Upper lobe of left lung (tissue), 6 donors: ENCODE data around the gene UBE2L3. TPM values are rescaled to one million over a fixed set of nuclear protein-coding genes. Genes with fewer than 3 reads are reported as not detected.

Source experiments
- ATAC-seq, 2 donors: fragments of 200-7000 bp; cut with Tn5 transposase; one replicate each; pipeline ENCODE4 v1.9.1; 2022; ENCODE audit warnings: mild to moderate bottlenecking in 2 of 2, moderate library complexity in 2 of 2; ENCODE audit not compliant: low FRiP score in 2 of 2
- DNase-seq, 2 donors: peaks; one replicate each; pipeline ENCODE4 v3.0.0-alpha.2; 2019 to 2020
- H3K27ac ChIP-seq, 4 donors: fragments of 200-600 bp; sonication (generic); one replicate each; pipeline ENCODE4 v1.5.1; 2016 to 2019
- H3K27me3 ChIP-seq, 4 donors: fragments of 200-600 bp; sonication (generic); one replicate each; pipeline ENCODE4 v1.5.1; 2017 to 2019
- H3K36me3 ChIP-seq, 4 donors: fragments of 200-600 bp; sonication (generic); one replicate each; pipeline ENCODE4 v1.5.1; 2016 to 2019
- H3K4me1 ChIP-seq, 4 donors: fragments of 200-600 bp; sonication (generic); one replicate each; pipeline ENCODE4 v1.5.1; 2018 to 2019
- H3K4me3 ChIP-seq, 4 donors: fragments of 200-600 bp; sonication (generic); one replicate each; pipeline ENCODE4 v1.5.1; 2017 to 2019; ENCODE audit warnings: mild to moderate bottlenecking in 2 of 4, moderate library complexity in 1 of 4
- H3K9me3 ChIP-seq, 4 donors: fragments of 200-600 bp; sonication (generic); one replicate each; pipeline ENCODE4 v1.5.1; 2018 to 2019
- EP300 ChIP-seq, 4 donors: sonication (generic); formaldehyde crosslinking; IDR thresholded peaks; one replicate each; pipeline ENCODE4 v1.5.1; 2017; ENCODE audit warnings: antibody characterized with exemption in 4 of 4, control low read depth in 2 of 4
- POLR2A ChIP-seq, 4 donors: fragments of 450-650 bp; IDR thresholded peaks; one replicate each; pipeline ENCODE4 v1.5.1; 2016 to 2017; ENCODE audit warnings: antibody characterized with exemption in 4 of 4, mild to moderate bottlenecking in 2 of 4
- POLR2AphosphoS5 ChIP-seq, 2 donors: sonication (generic); formaldehyde crosslinking; IDR thresholded peaks; one replicate each; pipeline ENCODE4 v1.5.1; 2017; ENCODE audit warnings: antibody characterized with exemption in 2 of 2
- WGBS, 2 donors: methylation state at CpG; one replicate each; pipeline ENCODE4 v1.1.5; 2017 to 2018; 5-methylcytosine and 5-hydroxymethylcytosine counted together
- total RNA-seq, 6 donors: library from RNA; depleted of rRNA in 4 of 6; stranded (reverse); fragments of >200 nt in 4 of 6; gene quantifications; one replicate each; pipeline versions ENCODE4 v1.1.0 to v1.2.1, GENCODE V29; 2016 to 2021
- TF ChIP-seq, protein P1 (sequence below), 6 experiments: fragments of 450-650 bp in 4 of 6; fragments of 200-600 bp in 2 of 6; sonication (generic) in 2 of 6; IDR thresholded peaks; one replicate each; pipeline ENCODE4 v1.5.1; 2016 to 2019; ENCODE audit warnings: antibody characterized with exemption in 6 of 6
- donor health status: DM: no; HTN: no; CAD: no; lungs with moderate emphysema.
- donor health status: DM: no; HTN: yes; CAD: no; lungs with severe emphysema.

The UBE2L3 gene
- total RNA-seq, 6 donors from 2014 or later = 24.1 to 45.8 (median 39.2) TPM

DNA sequence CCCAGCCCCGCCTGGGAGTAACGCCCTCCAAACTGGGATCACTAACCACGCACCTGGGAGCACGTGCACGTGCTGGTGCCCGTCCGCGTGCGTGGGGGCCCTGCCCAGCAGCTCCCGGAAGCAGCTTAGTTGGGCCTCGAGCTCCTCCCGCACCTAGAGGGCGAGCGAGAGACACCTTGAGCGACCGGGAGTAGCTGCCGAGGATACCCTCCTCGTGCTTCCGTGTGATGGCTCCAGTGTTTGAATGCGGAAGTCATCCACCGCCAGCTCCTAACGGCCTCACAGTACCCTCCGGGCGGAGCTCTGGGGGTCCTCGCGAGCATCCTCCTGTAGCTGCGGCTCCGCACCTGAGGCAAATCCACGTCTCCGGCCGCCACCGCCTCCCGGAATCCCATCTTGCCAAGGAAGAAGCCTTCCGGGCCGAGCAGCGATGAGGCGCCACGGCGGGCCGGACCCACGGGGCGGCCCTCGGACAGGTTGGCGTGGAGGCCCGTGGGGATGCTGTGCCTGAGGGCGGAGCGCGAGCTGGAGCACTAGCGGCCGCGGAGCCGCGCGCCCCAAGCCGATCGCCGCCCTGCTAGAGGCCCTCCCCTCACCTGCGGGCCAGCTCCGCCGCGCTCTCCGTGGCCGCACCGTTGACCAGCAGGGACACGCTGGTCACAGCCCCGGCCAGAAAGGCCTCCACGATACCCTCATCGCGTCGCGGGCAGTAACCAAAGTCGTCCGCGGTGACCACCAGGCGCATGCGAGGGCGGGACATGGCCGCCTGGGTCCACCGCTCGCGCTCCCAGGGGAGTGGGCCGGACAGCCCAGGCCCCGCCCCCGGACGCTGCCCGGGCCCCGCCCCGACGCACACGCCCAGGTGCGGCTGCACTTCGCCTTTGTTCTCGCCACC, 62.0 kb downstream of the UBE2L3 start, which contains the start of gene YDJC:
Gene YDJC (minus strand): TSS at position 768 of the 895 bp plus-strand sequence. CDS start 8 bp downstream, at position 760.
- WGBS, 2 donors = 1% methylated on average over 42 of the region's 93 CpGs; no CpG with 5 or more reads in 1 of the 2 donors
- H3K36me3 ChIP-seq = peaks cover 0 to 4% (median 0%) of the 10 kb centered on the region in 4 donors
- peak within 1 kb of the TSS; percentile 86 to 95 (median 90) for H3K4me3 ChIP-seq
- TF ChIP-seq, protein P1, sequence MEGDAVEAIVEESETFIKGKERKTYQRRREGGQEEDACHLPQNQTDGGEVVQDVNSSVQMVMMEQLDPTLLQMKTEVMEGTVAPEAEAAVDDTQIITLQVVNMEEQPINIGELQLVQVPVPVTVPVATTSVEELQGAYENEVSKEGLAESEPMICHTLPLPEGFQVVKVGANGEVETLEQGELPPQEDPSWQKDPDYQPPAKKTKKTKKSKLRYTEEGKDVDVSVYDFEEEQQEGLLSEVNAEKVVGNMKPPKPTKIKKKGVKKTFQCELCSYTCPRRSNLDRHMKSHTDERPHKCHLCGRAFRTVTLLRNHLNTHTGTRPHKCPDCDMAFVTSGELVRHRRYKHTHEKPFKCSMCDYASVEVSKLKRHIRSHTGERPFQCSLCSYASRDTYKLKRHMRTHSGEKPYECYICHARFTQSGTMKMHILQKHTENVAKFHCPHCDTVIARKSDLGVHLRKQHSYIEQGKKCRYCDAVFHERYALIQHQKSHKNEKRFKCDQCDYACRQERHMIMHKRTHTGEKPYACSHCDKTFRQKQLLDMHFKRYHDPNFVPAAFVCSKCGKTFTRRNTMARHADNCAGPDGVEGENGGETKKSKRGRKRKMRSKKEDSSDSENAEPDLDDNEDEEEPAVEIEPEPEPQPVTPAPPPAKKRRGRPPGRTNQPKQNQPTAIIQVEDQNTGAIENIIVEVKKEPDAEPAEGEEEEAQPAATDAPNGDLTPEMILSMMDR (IDR thresholded peaks at IDR 0.05) = peak in 5 of 6 experiments; percentile 38 to 96 (median 93)
- TF ChIP-seq POLR2AphosphoS5 (IDR thresholded peaks at IDR 0.05) (peak; percentile 60 to 62), POLR2A (IDR thresholded peaks at IDR 0.05) (peak in 2 of 4 donors; percentile 66 to 78), EP300 (IDR thresholded peaks at IDR 0.05) (no peak)
- no peaks in the 10 kb centered on the region for H3K9me3 ChIP-seq
- peak within 1 kb of the TSS; percentile 79 to 86 (median 82) for H3K27ac ChIP-seq
- H3K27me3 ChIP-seq = no peaks in the 10 kb centered on the region
- H3K4me1 ChIP-seq = peaks cover 9 to 32% (median 15%) of the 10 kb centered on the region in 4 donors
- DNase-seq (peak; percentile 97 to 98), ATAC-seq (peak; percentile 97)

- ATAC-seq (no peak), DNase-seq (no peak)
- no peaks in the 10 kb centered on the region for H3K27me3 ChIP-seq
- TF ChIP-seq, protein P1 (IDR thresholded peaks at IDR 0.05) = no peak
- TF ChIP-seq POLR2A (IDR thresholded peaks at IDR 0.05) (no peak), EP300 (IDR thresholded peaks at IDR 0.05) (no peak), POLR2AphosphoS5 (IDR thresholded peaks at IDR 0.05) (no peak)
- H3K4me3 ChIP-seq = no peak overlapping the region
- 85 to 91% methylated on average over 4 of the region's 4 CpGs for WGBS, 2 donors
- no peak overlapping the region for H3K27ac ChIP-seq
- H3K36me3 ChIP-seq = peaks cover 0 to 4% (median 0%) of the 10 kb centered on the region in 4 donors
- H3K4me1 ChIP-seq = peaks cover 9 to 24% (median 14%) of the 10 kb centered on the region in 4 donors
- no peaks in the 10 kb centered on the region for H3K9me3 ChIP-seq
Observed at GRCh38 chr22:21631025-21631424, 63.5 kb downstream of the UBE2L3 start.

GRCh38 chr22:21632237-21632895, 64.9 kb downstream of the UBE2L3 start, which contains the start of gene CCDC116:
CCDC116 (plus strand) TSS chr22:21632760; CDS start chr22:21633182, 422 bp downstream.
- no peaks in the 10 kb centered on the region for H3K27me3 ChIP-seq
- no peaks in the 10 kb centered on the region for H3K9me3 ChIP-seq
- no peak within 1 kb of the TSS for H3K27ac ChIP-seq
- DNase-seq (no peak), ATAC-seq (no peak)
- peaks cover 9 to 24% (median 14%) of the 10 kb centered on the region in 4 donors for H3K4me1 ChIP-seq
- WGBS, 2 donors = 72 to 84% methylated on average over 20 to 26 of the region's 27 CpGs
- TF ChIP-seq POLR2A (IDR thresholded peaks at IDR 0.05) (no peak), POLR2AphosphoS5 (IDR thresholded peaks at IDR 0.05) (no peak), EP300 (IDR thresholded peaks at IDR 0.05) (no peak)
- TF ChIP-seq, protein P1 (IDR thresholded peaks at IDR 0.05) = no peak
- H3K36me3 ChIP-seq = peaks cover 0 to 4% (median 0%) of the 10 kb centered on the region in 4 donors
- no peak within 1 kb of the TSS for H3K4me3 ChIP-seq

DNA sequence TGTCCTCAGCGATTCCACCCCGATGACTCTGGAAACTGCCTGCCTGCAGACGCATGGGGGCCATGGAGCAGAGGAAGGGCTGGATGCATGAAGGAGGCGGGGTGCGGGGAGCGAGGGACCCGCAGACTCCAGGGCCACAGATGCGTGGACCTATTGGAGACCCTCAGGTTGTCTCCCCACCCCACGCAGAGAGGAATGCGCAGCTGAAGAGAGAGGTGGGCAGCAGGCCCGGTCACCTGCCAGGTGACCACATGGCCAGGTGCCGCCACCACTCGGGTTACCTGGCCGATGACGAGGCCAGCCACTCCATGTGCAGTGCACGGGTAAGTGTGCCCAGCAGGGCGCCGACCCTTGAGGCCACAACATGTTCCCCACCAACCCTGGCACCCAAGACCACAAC, 65.4 kb downstream of the UBE2L3 start:
- TF ChIP-seq POLR2A (IDR thresholded peaks at IDR 0.05) = no peak
- TF ChIP-seq, protein P1 (IDR thresholded peaks at IDR 0.05) = no peak
- TF ChIP-seq EP300 (IDR thresholded peaks at IDR 0.05) = no peak
- TF ChIP-seq POLR2AphosphoS5 (IDR thresholded peaks at IDR 0.05) = no peak
- DNase-seq (no peak), ATAC-seq (no peak)
- WGBS, 2 donors = 92 to 99% methylated on average over 12 to 18 of the region's 18 CpGs
- Histone ChIP-seq H3K27ac (no peak overlapping the region), H3K4me3 (no peak overlapping the region), H3K4me1 (peaks cover 9 to 22% (median 14%) of the 10 kb centered on the region in 4 donors), H3K9me3 (no peaks in the 10 kb centered on the region), H3K27me3 (no peaks in the 10 kb centered on the region), H3K36me3 (peaks cover 0 to 4% (median 0%) of the 10 kb centered on the region in 4 donors)
